PFSK-1 (cell line): ENCODE data around the gene LMX1A.

Source experiments
- FOXP2 ChIP-seq: optimal IDR thresholded peaks from 2 replicates; pipeline ENCODE3; 2011; ENCODE audit warnings: borderline replicate concordance, control low read depth, inconsistent platforms; ENCODE audit not compliant: insufficient read depth; ENCODE audit errors: extremely low read length, extremely low read depth
- POLR2AphosphoS5 ChIP-seq: IDR thresholded peaks from 2 replicates; pipeline ENCODE4 v1.6.1; 2012; ENCODE audit warnings: low read depth, mild to moderate bottlenecking, control low read depth, low read length, moderate library complexity
- SIN3A ChIP-seq: IDR thresholded peaks from 2 replicates; pipeline ENCODE4 v1.6.1; 2012; ENCODE audit warnings: mild to moderate bottlenecking, low read length, moderate library complexity, borderline replicate concordance; ENCODE audit not compliant: insufficient read depth
- TAF1 ChIP-seq: IDR thresholded peaks from 2 replicates; pipeline ENCODE4 v1.6.1; 2012; ENCODE audit warnings: low read length, control low read depth, borderline replicate concordance; ENCODE audit not compliant: insufficient read depth
- TF ChIP-seq, protein P1 (sequence below), 2 experiments: IDR thresholded peaks; 2 replicates each; pipeline versions ENCODE4 v1.6.1 to v1.8.0; 2011 to 2012; ENCODE audit warnings: low read depth in 2 of 2, low read length in 2 of 2, control low read depth in 1 of 2, inconsistent platforms in 1 of 2, mild to moderate bottlenecking in 1 of 2, moderate library complexity in 1 of 2; ENCODE audit not compliant: insufficient read depth in 1 of 2

Gene LMX1A

DNA sequence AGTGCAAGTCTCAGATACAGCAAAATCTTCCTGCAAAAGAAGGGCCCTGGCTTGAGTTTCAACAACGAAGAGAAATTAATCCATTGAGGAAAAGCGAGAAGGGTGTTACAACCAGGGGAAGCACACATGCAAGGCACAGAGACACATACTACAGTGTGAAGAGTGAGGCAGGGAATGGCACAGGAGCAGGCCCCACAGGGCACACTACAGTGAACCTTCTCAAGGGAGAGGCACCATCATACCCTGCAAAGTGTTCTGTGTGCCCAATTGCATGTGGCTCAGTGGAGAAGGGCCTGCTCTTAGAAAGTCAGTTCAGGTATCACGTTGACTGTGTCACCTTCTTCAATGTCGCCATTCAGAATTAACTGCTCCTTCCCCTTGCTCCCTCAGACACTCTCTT, 60.3 kb downstream of the LMX1A start:
- TF ChIP-seq, protein P1, sequence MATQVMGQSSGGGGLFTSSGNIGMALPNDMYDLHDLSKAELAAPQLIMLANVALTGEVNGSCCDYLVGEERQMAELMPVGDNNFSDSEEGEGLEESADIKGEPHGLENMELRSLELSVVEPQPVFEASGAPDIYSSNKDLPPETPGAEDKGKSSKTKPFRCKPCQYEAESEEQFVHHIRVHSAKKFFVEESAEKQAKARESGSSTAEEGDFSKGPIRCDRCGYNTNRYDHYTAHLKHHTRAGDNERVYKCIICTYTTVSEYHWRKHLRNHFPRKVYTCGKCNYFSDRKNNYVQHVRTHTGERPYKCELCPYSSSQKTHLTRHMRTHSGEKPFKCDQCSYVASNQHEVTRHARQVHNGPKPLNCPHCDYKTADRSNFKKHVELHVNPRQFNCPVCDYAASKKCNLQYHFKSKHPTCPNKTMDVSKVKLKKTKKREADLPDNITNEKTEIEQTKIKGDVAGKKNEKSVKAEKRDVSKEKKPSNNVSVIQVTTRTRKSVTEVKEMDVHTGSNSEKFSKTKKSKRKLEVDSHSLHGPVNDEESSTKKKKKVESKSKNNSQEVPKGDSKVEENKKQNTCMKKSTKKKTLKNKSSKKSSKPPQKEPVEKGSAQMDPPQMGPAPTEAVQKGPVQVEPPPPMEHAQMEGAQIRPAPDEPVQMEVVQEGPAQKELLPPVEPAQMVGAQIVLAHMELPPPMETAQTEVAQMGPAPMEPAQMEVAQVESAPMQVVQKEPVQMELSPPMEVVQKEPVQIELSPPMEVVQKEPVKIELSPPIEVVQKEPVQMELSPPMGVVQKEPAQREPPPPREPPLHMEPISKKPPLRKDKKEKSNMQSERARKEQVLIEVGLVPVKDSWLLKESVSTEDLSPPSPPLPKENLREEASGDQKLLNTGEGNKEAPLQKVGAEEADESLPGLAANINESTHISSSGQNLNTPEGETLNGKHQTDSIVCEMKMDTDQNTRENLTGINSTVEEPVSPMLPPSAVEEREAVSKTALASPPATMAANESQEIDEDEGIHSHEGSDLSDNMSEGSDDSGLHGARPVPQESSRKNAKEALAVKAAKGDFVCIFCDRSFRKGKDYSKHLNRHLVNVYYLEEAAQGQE (IDR thresholded peaks at IDR 0.05; ENCODE audit: insufficient read depth in 1 of 2, low read depth in 2 of 2, low read length in 2 of 2): no peak
- TF ChIP-seq SIN3A: no peak
- no peak for TF ChIP-seq FOXP2
- TF ChIP-seq TAF1: no peak
- TF ChIP-seq POLR2AphosphoS5: no peak

DNA sequence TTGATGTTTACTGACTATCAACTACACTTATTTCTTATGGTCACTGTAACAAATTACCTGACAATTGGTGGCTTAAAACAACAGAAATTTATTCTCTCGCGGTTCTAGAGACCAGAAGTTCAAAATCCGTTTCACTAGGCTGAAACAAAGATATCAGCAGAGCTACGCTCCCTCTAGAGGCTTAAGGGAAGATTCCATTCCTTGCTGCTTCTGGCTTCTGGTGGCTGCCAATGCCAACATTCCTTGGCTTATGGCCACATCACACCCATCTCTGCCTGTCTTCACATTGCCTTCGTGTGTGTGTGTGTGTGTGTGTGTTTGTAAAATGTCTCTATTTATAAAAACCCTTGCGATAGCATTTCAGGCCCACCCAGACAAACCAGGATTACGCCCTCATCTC, 66.4 kb downstream of the LMX1A start:
- TF ChIP-seq, protein P1 (IDR thresholded peaks at IDR 0.05; ENCODE audit: insufficient read depth in 1 of 2, low read depth in 2 of 2, low read length in 2 of 2): no peak
- TF ChIP-seq POLR2AphosphoS5 (no peak), SIN3A (no peak), FOXP2 (no peak), TAF1 (no peak)

DNA sequence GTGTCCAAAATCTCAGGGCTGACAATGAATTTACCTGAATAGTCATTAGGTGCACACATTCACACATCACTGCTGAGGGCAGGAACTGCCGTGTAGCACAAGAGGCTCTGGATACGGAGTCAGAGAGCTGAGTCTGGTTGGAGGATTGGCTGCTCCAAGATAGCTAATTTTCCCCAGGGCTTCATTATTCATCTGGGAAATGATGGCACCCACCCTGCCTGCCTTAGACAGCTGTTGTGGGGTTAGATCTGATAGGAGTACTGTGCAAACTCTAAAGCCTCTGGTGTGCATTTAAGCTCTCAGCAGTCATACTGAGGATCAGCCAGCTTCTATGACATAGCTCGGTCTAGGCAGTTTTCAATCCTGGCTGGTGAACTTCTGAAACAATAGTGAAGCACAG, 67.0 kb downstream of the LMX1A start:
- TF ChIP-seq FOXP2: no peak
- no peak for TF ChIP-seq SIN3A
- TF ChIP-seq, protein P1 (IDR thresholded peaks at IDR 0.05; ENCODE audit: insufficient read depth in 1 of 2, low read depth in 2 of 2, low read length in 2 of 2): no peak
- no peak for TF ChIP-seq POLR2AphosphoS5
- TF ChIP-seq TAF1: no peak

DNA sequence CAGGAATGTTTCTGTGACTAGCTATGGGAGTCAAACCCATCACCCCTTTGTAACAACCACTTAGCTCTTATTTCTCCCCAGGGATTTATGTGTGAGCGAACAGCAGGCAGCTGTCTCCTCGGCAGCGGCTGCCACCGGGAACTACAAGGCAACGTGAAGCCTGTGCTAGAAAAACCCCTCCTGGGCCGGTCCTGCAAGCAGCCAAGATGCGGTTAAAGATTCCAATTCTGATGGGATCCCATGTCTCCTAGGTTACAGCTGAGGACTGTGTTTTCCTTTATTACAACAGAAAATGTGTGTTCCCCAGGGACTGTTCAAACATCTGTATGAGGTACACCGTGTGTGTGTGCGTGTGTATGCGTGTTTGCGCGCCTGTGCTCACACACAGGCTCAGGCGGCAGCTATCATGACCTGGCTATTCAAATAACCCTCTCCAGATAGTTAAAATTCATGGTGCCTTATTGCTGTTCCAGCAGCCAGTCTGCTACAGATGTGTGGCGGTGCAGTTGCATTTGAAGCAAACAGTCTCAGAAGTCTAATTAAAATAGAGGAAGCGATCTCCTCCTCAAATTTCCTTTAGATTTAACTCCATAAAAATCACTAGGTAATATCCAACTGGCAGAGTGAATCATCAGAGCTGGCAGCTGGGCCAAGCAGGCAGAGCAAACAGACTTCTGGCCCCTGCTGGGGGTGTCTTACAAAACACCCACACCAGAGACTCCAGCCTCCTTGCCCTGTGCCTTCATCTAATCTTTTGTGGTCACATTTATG, 68.0 kb downstream of the LMX1A start:
- TF ChIP-seq SIN3A (no peak), FOXP2 (no peak), POLR2AphosphoS5 (no peak), TAF1 (no peak)
- TF ChIP-seq, protein P1 (IDR thresholded peaks at IDR 0.05; ENCODE audit: insufficient read depth in 1 of 2, low read depth in 2 of 2, low read length in 2 of 2): no peak

DNA sequence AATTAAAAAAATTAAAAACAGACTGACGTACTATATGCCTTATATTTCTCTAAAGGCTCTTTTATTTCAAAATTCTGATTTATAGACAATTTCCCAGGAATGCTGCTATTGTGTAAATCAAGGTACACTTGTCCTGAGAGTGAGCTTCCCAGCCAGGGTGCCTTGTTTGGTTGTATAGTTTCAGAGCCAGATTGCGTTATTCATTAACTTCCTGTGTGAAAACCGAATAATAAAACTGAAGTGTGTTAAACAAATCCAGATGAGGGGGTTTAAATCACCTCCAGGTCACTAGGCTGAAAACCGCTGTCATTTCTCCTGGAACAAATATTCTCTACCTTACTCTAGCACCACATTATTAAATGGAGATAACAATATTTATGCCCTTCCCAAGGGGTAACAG, 68.7 kb downstream of the LMX1A start:
- TF ChIP-seq, protein P1 (IDR thresholded peaks at IDR 0.05; ENCODE audit: insufficient read depth in 1 of 2, low read depth in 2 of 2, low read length in 2 of 2): no peak
- TF ChIP-seq SIN3A: no peak
- no peak for TF ChIP-seq TAF1
- TF ChIP-seq FOXP2: no peak
- no peak for TF ChIP-seq POLR2AphosphoS5
